ENCODE measurements around the gene C16orf78.

Gene C16orf78, protein sequence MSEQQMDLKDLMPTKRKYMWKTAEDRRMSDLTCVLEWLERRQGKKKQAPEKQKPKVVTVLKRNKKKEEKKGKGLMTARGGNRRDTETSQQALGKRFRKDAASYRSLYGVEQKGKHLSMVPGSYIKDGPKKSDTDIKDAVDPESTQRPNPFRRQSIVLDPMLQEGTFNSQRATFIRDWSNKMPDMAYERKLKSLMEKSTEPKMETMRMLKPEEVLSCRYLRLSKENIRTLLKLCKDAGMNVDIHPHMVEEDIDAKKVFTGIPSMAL

DNA sequence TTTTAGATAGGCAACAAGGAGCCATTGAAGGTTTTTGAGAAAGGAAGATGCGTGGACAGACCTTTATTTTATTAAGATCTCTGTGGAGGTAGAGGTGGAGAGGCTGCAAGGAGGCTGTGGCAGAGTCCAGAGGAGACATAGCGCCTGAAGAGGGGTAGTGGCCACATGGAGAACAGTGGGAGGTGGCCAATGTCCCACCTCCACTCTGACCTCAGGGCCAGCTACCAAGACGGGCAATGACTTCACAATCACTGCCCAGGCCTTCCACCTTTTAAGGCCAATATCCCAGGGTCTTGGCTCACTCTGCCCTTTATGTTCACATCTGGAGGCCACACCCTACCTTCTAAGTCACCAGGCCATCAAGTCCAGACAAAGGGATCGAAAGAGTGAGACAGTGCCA is at the start of gene C16orf78:
Gene C16orf78 (plus strand): TSS at position 301 of the 400 bp plus-strand sequence. CDS start 136 bp downstream, outside the sequence.
- DNase-seq (ENCODE audit: low read depth): no peak

DNA sequence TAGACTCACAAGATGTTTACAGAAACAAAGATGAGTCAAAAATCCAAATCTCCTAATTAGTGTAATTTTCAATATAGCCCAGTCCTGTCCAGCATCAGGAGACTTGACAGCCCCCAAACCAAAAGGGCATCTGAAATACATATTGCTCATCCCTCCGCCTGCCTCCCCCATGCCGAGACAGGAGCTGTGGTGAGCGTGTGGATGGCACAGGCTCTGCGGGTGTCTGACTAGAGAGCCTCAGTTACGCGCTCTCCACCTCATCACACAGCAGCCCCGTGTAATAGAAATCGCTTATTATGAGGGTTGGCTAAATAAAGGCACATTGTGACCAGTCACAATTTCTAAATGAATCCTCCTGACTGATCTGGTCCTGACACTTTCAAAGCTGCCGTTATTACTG is 48.9 kb upstream of the C16orf78 start:
- DNase-seq (ENCODE audit: low read depth): no peak

DNA sequence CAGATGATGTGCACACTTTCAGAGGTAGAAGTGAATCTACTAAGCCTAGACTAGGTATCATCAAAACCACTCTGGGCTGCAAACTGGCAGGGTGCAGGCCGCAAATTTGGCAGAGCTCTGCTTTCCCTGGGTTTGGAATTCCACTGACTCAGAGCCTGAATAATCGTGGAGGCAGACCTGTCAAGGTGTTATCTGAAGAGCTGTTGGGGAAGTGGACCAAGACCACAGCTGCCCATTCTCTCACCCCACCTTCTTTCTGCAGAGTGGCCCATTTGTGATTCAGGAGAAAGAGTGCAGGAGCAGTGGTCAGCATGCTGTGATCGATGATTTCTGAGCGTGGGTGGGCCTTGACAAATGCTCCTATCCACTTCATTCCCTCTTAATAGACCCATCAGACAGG is 46.1 kb upstream of the C16orf78 start:
- DNase-seq (ENCODE audit: low read depth): no peak

DNA sequence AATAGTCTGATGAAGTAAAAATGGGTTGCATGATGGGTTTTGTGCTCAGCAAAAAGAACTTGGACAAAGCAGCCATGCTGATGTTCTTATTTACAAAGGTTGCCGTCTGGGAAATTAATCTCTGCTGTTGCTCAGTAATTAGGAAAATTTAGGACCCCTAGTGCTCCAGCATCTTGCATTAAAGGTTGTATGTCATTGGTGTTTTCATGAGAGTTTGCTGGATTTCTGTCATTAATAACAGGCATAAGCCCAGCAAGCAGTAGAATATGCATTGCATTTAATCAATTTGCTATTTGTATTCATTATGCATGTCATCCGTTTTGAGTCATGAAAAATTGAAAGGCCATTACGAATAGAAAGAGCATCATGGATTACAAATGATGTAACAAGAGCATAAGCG is 45.3 kb upstream of the C16orf78 start:
- DNase-seq (ENCODE audit: low read depth): no peak

DNA sequence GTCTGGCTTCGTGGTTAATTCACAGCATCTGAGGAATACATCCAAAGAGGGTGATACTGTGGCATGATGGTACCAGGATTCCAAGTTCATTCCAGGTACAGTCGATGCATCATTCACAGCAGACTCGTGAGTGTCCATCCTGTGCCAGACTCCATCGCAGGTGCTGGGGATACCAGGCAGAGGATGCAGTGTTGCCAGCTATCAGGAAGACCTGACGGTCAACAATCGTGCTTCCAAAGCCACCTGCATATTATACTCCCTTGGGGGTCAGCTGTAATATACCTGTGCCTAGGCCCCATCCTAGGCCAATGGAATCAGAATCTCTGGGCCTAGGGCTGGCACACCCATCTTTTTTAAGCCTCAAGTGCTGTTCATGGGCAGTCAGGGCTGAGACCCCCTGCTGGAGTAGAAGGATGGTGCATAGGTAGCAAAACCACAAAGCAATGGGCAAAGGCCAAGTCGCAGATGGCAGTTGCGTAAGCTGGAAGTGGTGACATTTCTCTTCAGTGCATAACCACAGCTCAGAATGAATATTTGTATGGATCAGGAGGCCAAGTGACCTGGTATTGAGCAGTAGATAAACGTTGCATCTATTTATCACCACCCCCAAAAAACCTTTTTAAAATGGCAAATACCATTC is 42.9 kb upstream of the C16orf78 start:
- DNase-seq (ENCODE audit: low read depth): no peak

DNA sequence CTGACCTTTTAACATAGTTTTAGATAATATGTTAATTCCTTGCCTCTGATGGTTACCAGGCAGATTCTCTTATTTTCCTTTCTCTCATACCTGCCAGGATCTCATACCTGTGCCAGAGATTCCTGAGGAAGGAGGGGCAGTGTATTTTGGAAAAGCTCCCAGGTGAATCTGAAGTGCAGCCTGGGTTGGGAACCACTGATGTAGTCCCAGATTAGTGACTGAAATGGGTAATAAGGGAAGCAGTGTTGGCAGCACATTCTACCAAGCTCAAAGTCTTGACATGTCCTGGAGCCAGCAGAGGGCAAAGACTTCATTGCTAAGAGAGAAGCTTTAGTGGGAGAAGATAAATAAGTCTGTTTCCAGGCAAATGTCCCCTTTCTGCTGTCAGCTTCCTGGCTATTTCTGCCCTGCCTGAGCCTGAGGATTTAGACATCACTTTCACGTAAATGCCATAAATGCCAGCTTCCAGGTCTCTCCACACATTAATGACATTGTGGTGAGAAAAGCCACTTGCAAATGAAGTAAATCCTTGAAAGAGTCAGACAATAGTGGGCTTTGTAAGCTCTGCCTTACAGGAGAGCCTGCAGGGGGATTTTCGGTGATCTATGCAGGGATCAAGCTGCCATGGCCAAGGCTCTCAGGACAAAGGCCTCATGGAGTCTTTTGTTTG is 40.9 kb upstream of the C16orf78 start:
- DNase-seq (ENCODE audit: low read depth): no peak

DNA sequence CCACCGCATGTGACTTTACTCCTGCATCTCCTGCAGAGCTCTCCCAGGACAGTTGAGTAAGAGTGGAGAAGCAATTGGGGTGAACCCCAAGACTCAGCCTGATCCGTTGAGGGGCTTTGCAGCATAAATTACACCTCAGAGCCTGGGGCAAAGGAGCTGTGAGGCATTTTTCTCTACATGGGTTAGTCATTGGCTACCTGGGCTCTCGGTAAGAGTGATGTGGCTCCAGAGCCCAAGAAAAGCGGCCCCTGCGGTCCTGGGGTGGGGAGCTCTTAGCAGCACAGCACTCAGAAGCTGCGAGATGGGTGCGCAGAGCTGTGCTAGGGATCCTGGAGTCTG is 40.4 kb upstream of the C16orf78 start:
- DNase-seq (ENCODE audit: low read depth): no peak

DNA sequence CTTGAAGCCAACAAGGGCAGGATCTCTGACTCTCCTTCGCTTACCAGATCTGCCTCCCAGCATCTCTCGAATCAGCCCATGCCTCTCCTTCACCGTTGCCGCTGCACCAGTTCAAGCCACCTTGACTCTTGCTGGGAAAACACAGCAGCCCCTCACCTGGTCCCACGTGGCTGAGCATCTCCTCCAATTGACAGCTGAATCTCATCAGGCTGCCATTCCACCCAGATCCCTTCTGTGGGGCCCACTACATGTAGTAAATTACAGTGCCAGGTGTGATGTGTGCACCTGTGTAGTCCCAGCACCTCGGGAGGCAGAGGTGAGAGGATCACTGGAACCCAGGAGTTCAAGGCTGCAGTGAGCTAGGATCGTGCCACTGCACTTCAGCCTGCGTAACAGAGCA is 37.8 kb upstream of the C16orf78 start:
- no peak for DNase-seq (ENCODE audit: low read depth)

DNA sequence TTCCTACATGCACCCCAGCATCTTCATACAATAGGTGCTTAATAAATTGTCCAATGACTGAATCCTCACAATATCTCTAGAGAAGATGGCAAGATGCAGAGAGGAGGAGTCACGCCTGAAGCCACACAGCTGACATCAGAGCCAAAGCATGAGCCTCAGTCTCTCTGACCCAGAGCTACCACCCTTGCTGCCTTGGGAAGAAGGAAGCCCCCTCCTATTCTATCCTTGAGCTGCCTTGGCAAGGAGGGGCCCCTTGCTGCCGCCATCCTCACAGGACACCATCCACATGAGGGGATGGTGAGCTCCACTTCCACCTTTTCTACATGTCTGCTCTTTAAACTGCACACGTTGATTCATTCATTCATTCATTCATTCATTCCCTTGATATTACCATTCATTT is 37.0 kb upstream of the C16orf78 start:
- no peak for DNase-seq (ENCODE audit: low read depth)

DNA sequence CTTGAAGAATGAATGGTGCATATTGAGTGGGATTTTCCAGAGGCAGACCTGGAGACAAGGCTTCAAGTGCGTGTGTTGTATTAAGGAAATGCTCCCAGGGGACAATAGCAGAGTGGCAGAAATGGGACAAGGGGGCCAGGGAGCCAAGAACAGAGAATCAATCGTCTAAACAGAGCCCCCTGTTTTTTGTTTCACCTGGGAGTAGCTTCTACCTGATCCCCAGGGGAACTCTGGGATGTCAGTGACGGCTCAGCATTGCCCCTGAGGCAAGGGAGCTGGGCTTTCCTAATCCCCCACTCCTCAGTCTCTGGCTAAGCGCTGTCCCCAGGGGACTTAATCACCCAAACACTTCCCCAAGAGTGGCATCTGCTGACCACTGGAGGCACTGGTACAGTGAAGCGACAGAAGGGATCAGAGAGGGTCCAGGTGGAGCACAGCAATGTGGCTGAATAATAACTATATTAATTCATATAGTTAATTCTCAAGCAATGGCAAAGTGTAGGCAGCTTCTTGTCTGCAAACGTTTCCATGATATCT is 35.7 kb upstream of the C16orf78 start:
- DNase-seq (ENCODE audit: low read depth): no peak

DNA sequence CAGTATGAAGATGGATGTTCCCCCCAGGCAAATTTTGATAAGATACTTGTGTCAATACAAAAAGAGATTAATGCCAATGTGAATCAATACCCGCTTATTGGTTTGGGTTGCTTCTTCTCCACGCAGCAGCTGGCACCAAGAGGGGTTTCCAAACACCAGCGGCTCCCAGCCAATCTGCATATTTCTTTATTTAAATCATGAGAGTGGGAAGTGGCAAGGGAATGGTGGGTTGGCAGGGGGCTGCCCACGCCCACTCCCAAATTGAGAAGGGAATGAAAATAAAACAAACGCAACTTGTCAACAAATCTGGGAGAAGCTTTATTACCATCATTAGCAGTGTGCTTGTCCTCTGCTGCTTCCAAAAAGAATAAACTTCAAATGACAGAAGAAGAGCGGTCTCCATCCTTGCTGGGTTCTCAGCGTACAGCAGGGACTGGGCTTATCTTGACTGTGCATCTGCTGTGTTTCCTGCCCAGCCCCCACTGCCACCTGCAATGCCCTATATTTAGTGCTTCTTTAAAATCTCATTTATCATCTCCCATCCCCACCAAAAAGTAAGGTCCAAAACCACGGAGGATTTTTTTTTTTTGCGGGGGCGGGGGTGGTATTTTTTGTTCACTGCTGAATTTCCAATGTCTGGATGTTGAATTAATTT is 34.9 kb upstream of the C16orf78 start:
- DNase-seq (ENCODE audit: low read depth): no peak

DNA sequence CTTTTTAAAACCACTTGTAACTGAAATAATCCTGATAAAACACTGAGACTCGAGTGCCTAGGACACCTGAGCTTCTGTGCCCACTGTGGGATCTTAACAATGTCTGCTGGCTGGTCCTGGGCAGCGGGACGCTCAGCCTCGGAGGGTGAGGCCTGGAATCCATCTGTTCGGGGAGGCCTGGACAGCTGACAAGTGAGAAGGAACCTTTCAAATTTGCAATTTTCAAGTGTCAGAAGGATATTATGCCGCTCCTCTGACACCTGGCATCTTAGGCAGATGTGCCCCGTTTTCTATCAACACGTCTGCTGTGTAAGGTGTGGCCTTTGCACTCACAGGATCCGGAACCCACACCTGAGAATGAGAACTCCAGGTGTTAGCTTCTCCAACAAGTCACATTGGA is 33.1 kb upstream of the C16orf78 start:
- DNase-seq (ENCODE audit: low read depth): no peak

DNA sequence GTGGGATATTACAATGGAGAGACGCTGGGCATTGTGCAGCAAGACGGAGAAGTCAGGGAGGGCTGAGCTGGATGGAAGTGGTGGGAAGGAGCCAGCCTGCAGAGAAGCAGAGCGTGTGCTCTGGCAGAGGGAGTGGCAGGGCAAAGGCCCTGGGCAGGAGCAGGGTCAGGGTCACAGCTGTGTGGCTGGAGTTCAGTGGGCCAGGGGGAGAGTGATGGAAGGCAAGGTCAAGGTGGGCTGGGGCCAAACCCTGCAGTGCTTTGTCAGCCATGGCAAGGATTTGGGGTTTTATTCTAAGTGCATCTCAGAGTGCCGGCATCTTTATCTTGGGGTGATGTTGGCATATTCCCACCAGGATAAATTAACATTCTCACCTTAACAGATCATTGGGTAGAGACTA is 31.9 kb upstream of the C16orf78 start:
- no peak for DNase-seq (ENCODE audit: low read depth)

DNA sequence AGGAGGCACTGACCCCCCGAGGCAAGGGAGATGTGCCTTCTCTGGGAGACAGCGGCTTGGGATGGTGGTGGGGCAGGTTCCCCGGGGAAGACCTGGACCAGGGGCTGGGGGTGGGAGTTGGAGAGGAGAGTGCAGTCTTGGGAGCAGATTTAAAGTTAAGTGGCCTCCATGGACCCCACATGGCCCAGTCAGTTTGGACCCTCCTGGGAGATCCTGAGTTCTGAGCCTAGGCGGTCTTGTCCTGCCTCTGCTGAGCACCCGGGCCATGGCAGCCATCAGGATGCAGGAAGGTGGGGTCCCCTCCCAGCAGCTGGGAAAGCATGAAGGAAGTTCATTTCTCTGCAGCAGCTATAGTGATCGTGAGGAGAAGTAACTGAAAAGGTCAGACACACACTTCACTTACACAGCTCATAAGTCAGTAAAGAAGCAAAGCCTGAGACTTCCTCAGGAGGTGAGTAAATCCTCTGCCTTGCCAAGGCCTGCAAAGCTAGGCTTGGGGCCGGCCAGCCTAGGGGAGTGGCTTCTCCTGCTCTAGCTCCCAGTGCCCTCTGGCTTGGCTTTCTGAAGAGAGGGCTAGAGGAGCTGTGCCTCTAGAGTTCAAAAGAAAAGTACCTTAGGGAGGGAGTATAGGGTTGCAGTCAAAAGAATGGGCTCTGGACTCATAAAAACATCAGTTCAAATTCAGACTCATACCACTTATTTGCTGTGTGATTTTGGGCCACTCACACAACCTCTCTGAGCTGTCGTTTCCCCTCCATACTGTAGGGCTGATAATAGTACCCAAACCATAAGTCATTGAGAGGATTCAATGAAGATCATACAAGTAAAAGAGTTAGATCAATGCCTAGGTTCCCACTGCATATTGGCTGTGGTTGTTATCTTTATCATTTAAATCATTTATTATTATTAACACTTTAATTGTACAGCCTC is 31.0 kb upstream of the C16orf78 start:
- no peak for DNase-seq (ENCODE audit: low read depth)

DNA sequence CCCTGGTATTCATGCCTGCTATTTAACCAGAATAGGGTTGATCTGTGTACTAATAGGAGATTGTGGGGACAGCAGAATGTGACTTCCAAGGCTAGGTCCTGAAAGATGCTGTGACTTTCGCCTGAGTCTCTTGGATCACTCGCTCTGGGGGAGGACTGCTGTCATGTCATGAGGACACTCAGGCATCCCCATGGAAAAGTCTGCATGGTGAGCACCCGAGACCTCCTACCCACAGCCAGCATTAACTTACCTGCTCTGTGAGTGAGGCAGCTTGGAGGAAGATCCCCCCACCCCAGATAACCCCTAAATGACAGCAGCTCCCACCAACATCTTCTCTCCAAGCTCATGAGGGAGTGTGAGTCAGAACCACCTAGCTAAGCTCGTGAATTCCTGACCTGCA is 30.3 kb upstream of the C16orf78 start:
- no peak for DNase-seq (ENCODE audit: low read depth)

DNA sequence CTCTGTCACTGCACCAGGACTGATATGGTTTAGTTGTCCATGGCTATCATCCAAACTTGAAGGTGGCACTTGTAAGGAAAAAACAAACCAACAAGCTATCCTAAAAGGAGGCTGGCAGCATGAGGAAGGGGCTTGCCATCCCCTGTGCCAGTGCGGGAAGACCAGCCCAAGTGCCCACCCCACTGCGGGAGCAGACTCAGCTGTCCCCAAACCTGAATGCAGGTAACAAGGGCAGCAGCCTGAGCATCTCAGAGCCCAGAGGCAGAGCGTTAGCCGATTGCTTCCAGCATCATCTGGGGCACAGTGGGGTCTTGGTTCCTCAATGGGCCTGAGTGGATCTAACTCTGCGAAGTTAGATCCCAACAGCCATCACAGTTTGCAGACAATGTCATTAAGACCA is 29.2 kb upstream of the C16orf78 start:
- no peak for DNase-seq (ENCODE audit: low read depth)

DNA sequence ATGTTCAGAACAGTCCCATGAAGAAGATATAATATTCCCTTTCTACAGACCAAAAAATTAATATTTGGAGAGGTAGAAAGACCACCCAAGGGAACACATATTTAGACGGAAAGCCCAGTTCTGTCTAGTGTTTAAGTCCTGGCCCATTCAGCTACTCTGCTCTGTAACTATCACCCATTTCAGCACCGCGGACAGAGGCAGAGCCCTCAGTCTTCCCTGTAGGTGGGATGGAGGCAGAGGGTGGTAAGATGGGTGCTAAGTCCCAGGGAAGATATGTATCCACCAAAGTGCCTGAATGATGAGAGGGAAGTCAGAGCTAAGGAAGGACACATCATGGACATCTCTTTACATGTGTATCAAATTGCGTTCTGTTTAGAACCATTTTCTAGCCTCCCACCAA is 27.8 kb upstream of the C16orf78 start:
- no peak for DNase-seq (ENCODE audit: low read depth)

DNA sequence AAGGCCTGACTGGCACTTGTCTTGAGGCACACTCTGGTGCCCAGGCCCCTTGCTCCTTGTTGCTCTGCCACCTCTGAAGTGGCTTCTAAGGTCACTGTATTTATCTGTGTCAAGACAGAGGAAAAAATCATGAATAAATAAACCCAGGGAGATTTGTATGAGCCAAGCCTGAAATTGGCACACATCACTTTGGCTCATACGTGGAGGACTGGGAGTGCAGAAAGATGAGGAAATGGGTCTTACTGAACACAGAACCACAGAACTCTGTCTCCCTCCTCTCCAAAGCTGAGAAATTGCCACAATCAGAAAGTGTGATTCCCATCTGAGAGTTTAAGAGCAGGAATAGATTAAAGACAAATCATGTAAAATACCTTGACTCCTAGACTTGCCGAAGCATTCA is 27.1 kb upstream of the C16orf78 start:
- DNase-seq (ENCODE audit: low read depth): no peak

DNA sequence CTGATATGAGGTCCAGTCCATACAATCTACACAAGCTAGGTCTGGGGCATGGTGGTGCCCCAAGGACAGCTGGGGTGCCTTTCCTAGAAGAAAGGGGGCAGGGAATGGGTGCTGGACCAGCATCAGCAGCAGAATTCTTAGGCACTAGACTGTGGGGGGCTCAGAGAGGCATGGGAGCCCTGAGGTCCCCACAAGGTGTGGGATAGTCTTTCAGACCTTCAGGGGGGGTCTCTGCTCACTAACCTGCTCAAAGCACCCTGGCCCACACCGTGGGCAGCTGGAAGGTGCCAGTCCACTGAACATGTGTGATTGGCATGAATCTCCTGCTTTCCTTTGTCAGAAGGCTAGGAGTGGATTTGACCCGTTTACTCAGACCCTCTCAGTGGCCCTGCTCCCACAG is 26.1 kb upstream of the C16orf78 start:
- DNase-seq (ENCODE audit: low read depth): no peak

DNA sequence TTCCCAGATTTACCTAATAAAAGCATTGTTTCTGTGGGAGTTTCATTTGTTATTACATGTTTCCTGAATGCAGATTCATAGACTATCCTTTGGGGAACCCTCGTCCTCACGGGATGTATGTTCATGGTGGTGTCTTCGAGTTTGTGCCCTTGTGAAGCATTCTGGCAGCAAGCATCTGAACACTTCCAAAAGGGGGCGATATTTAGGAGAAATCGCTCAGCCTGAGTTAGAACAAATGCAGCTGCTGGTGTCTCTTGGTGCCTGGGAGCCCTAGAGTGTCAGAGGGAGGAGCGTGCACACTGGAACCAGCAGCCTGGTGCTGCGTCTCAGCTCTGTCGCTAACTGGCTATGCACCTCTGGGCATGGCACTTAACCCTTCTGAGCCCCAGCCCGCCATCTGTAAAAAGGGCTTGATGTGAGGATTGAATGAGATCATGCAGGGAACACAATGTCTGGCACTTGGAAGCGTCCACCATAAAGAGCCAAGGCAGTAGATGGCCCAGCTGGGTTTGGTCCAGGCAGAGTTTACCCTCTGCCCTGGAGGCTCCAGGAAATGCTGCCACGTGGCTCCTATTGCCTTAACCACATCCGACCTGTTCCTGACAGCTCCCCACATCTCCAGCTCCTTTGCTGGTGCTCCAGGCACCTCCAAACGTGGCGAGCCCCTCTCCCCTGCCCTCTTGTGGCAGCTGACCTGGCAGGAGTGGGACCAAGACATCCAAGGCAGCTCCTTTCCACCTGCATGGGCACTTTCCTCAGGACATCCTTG is 25.0 kb upstream of the C16orf78 start:
- no peak for DNase-seq (ENCODE audit: low read depth)
